Activated naive CD8-positive, alpha-beta T cell treated with anti-CD3 and anti-CD28 coated beads, Interleukin-2, amount 50 U/mL, for 24 hours (primary cell): ENCODE results near the gene USP13.

Experiments
- ATAC-seq: fragments of 150-1000 bp; cut with Tn5 transposase; one replicate; pipeline ENCODE4 v1.10.0; 2021
- DNase-seq: peaks from one replicate; pipeline ENCODE4 v3.0.0; 2021
- H3K27ac Mint-ChIP-seq: one replicate; pipeline ENCODE4 v1.8.0; 2021; ENCODE audit warnings: mild to moderate bottlenecking, mixed read lengths
- H3K27me3 Mint-ChIP-seq: one replicate; pipeline ENCODE4 v1.8.0; 2021; ENCODE audit warnings: mixed read lengths
- H3K36me3 Mint-ChIP-seq: one replicate; pipeline ENCODE4 v1.8.0; 2021; ENCODE audit warnings: low read depth, mixed read lengths
- H3K4me1 Mint-ChIP-seq: one replicate; pipeline ENCODE4 v1.8.0; 2021; ENCODE audit warnings: mixed read lengths
- H3K4me3 Mint-ChIP-seq: one replicate; pipeline ENCODE4 v1.8.0; 2021; ENCODE audit warnings: mild to moderate bottlenecking, moderate library complexity, mixed read lengths
- H3K9me3 Mint-ChIP-seq: one replicate; pipeline ENCODE4 v1.8.0; 2021; ENCODE audit warnings: mixed read lengths

The USP13 gene

GRCh38 chr3:179797192-179797591 is 144.4 kb downstream of the USP13 start:
- no peak overlapping the region for H3K4me3 Mint-ChIP-seq
- H3K9me3 Mint-ChIP-seq: no peaks in the 10 kb centered on the region
- no peaks in the 10 kb centered on the region for H3K36me3 Mint-ChIP-seq
- peaks cover 2% of the 10 kb centered on the region for H3K4me1 Mint-ChIP-seq
- ATAC-seq: no peak
- peaks cover 3% of the 10 kb centered on the region for H3K27me3 Mint-ChIP-seq
- DNase-seq: no peak
- no peak overlapping the region for H3K27ac Mint-ChIP-seq

DNA sequence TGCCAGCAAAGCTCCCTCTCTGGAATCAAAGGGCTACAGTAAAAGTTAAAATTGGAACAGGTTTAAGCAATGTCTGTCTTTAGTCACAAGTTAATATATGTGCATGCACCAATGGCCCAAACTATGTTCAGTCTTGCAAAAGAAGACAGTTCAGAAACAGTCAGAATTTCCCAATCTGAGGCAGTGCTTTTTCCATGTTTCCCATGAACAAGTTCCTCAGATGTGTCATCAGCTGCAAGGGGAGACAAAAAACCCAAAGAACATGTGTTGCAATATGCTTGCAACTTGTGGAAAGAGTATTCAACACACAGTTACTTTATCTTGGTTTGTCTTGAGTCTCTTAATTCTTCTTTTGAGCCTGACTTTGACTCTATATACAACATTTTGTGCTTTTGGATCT is 148.4 kb downstream of the USP13 start:
- DNase-seq (no peak), ATAC-seq (no peak)
- H3K9me3 Mint-ChIP-seq: no peaks in the 10 kb centered on the region
- no peaks in the 10 kb centered on the region for H3K36me3 Mint-ChIP-seq
- no peak overlapping the region for H3K27ac Mint-ChIP-seq
- peaks cover 10% of the 10 kb centered on the region for H3K27me3 Mint-ChIP-seq
- H3K4me3 Mint-ChIP-seq: no peak overlapping the region
- no peaks in the 10 kb centered on the region for H3K4me1 Mint-ChIP-seq

DNA sequence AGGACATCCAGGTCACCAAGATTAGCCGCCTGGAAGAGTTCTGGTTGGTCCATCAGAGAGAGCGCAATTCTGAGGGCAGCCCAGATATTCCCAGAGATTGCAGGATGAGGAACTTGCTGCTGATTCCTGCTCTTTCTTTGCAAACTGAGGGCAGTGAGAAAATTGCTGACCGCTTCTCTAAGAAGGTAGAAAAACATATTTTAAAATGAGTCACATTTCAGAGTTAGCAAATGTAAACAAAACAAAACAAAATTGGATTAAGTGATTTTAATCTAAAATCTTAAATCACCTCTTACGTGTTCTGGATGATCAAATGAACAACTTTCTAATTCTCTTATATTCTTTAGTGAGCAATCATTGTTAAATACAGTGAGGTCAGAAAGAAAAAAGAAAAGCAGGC is 149.0 kb downstream of the USP13 start:
- DNase-seq (no peak), ATAC-seq (no peak)
- H3K27me3 Mint-ChIP-seq: peaks cover 10% of the 10 kb centered on the region
- H3K4me1 Mint-ChIP-seq: no peaks in the 10 kb centered on the region
- H3K27ac Mint-ChIP-seq: no peak overlapping the region
- H3K9me3 Mint-ChIP-seq: no peaks in the 10 kb centered on the region
- no peaks in the 10 kb centered on the region for H3K36me3 Mint-ChIP-seq
- H3K4me3 Mint-ChIP-seq: no peak overlapping the region

DNA sequence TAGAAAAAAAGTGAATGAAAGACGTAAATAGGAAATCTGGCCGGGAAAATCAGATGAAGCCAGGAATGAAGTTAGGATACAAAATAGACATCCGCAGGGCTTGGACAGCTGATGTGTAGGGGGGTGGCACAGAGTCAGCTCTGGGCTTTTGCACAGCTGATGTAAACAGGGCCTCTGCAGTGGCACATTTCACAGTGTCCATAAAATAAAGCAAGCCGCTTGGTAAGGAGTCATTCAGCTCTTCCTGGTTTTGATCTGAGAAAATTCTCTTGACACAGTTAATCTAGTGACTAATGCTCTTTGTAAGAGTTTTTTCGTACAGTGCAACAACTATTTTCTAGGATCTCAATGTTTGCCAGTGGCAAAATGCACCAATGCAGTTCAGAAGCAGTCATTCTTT is 153.3 kb downstream of the USP13 start:
- no peaks in the 10 kb centered on the region for H3K36me3 Mint-ChIP-seq
- no peak for DNase-seq
- no peaks in the 10 kb centered on the region for H3K4me1 Mint-ChIP-seq
- no peak overlapping the region for H3K4me3 Mint-ChIP-seq
- ATAC-seq: no peak
- H3K27me3 Mint-ChIP-seq: peaks cover 10% of the 10 kb centered on the region
- no peaks in the 10 kb centered on the region for H3K9me3 Mint-ChIP-seq
- no peak overlapping the region for H3K27ac Mint-ChIP-seq

DNA sequence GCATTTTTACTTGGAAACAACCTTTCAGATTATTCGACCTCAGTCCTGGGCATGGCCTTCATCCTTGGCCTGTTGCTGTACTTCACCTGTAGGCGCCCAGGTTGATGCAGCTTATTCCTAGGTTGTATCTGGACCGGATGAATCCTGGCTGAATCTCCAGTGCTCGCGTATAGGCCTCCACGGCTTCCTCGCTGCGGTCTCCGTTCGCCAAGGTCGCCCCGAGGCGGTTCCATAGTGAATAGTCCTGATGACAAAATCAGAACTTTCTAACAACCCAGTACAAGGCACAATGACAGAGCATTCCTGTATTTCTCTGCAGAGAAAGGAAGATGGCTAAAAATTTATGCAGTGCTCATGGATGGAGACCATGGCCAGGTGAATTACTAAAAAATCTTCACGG is 154.7 kb downstream of the USP13 start:
- Mint-ChIP-seq H3K4me3 (no peak overlapping the region), H3K27me3 (peaks cover 7% of the 10 kb centered on the region), H3K27ac (no peak overlapping the region), H3K4me1 (peaks cover 2% of the 10 kb centered on the region), H3K9me3 (no peaks in the 10 kb centered on the region), H3K36me3 (no peaks in the 10 kb centered on the region)
- ATAC-seq (no peak), DNase-seq (no peak)

GRCh38 chr3:179809639-179810038 is 156.8 kb downstream of the USP13 start:
- H3K27ac Mint-ChIP-seq: no peak overlapping the region
- DNase-seq (no peak), ATAC-seq (no peak)
- H3K4me3 Mint-ChIP-seq: no peak overlapping the region
- no peaks in the 10 kb centered on the region for H3K9me3 Mint-ChIP-seq
- no peaks in the 10 kb centered on the region for H3K36me3 Mint-ChIP-seq
- H3K4me1 Mint-ChIP-seq: peaks cover 2% of the 10 kb centered on the region
- H3K27me3 Mint-ChIP-seq: peaks cover 2% of the 10 kb centered on the region

DNA sequence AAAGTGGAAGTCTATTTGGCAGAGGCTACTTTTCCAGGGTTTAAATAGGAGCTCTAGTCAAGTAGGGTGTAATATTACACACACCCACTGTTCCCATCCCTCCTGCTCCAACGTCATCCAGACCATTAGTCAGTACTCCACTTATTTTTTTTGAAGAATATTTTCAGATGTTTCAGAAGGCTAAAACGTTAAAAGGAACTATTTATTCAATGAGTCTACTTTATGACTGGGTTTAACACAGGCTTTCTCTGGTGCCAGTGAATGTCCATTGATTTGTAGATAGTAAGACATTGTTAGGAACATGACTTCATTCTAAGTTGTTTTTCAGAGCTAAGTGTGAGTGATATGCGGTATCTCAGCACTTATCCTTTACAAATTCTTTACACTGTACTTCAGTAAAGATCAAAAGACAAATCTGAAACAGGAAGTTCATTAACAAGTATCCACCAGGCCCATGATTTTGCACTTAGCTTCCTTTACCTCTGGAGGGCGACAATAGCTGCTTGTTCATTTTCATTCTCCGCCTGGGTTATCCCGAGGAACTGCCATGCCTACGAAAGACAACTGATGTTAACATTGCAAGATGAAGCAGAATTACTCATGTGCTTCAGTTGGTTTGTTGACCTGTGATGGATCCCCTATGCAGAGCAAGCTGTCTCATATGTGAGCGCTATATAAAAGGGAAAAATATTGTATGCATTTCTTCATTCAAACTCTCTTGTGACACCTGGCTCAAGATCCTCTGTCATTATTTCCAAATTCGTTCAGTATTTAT is 158.7 kb downstream of the USP13 start:
- DNase-seq: peak; percentile 4
- H3K36me3 Mint-ChIP-seq: no peaks in the 10 kb centered on the region
- no peaks in the 10 kb centered on the region for H3K27me3 Mint-ChIP-seq
- peaks cover 2% of the 10 kb centered on the region for H3K4me1 Mint-ChIP-seq
- H3K27ac Mint-ChIP-seq: no peak overlapping the region
- no peak overlapping the region for H3K4me3 Mint-ChIP-seq
- no peaks in the 10 kb centered on the region for H3K9me3 Mint-ChIP-seq
- ATAC-seq: peak; percentile 49

- peaks cover 2% of the 10 kb centered on the region for H3K4me1 Mint-ChIP-seq
- H3K9me3 Mint-ChIP-seq: no peaks in the 10 kb centered on the region
- no peak overlapping the region for H3K4me3 Mint-ChIP-seq
Measured at GRCh38 chr3:179812096-179812382, 159.2 kb downstream of the USP13 start.

DNA sequence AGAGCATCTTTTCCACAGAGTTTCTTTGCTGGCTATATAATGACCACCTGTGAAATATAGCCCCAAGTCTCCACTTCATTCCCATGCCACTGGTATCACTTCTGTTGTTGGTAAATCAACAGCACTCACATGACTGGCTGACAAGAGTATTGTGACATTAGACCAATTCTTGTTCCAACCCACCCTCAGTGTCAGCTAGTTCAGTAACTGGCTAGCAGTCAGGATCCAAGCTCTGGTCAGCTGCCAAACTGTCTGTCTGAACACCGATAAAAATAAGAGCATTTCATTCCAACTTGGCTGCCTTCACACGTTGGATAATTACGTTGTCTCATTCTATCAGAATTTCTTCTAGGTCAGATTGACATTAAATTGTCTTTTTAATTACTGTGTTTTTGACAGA is 166.5 kb downstream of the USP13 start:
- no peaks in the 10 kb centered on the region for H3K36me3 Mint-ChIP-seq

More at GRCh38 chr3:179812096-179812382, 159.2 kb downstream of the USP13 start:
- Mint-ChIP-seq H3K36me3 (no peaks in the 10 kb centered on the region), H3K27ac (no peak overlapping the region), H3K27me3 (no peaks in the 10 kb centered on the region)
- no peak for ATAC-seq
- no peak for DNase-seq

DNA sequence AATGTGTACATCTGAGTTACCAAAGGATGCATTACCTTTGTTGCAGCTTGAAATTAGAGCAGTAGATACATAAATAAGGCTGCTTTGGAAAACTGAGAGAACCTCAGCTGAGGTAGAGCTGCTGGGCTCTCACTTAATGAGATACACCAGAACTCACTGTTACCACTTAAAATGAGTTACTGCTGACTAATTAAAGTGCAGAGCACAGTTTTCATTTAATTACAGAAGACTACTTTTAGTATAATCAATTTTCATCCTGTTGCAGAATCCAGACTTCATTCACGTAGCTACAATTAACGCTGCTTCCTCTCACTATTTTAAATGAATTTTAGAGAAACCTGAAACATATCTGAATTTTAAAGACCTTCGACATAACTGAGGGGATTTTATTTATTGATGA is 169.5 kb downstream of the USP13 start:
- H3K27ac Mint-ChIP-seq: no peak overlapping the region
- H3K27me3 Mint-ChIP-seq: peaks cover 10% of the 10 kb centered on the region
- no peaks in the 10 kb centered on the region for H3K36me3 Mint-ChIP-seq
- ATAC-seq (no peak), DNase-seq (no peak)
- no peaks in the 10 kb centered on the region for H3K9me3 Mint-ChIP-seq
- no peak overlapping the region for H3K4me3 Mint-ChIP-seq
- H3K4me1 Mint-ChIP-seq: no peaks in the 10 kb centered on the region

More for the DNA sequence above, 166.5 kb downstream of the USP13 start:
- Mint-ChIP-seq H3K9me3 (no peaks in the 10 kb centered on the region), H3K4me3 (no peak overlapping the region), H3K27ac (no peak overlapping the region), H3K4me1 (no peaks in the 10 kb centered on the region), H3K27me3 (peaks cover 8% of the 10 kb centered on the region)
- DNase-seq (no peak), ATAC-seq (no peak)

- ATAC-seq (no peak), DNase-seq (no peak)
- H3K27me3 Mint-ChIP-seq: peaks cover 9% of the 10 kb centered on the region
- H3K9me3 Mint-ChIP-seq: no peaks in the 10 kb centered on the region
- no peak overlapping the region for H3K27ac Mint-ChIP-seq
- no peak overlapping the region for H3K4me3 Mint-ChIP-seq
- H3K4me1 Mint-ChIP-seq: no peaks in the 10 kb centered on the region
- no peaks in the 10 kb centered on the region for H3K36me3 Mint-ChIP-seq
Measured at GRCh38 chr3:179825527-179826246, 172.8 kb downstream of the USP13 start.

DNA sequence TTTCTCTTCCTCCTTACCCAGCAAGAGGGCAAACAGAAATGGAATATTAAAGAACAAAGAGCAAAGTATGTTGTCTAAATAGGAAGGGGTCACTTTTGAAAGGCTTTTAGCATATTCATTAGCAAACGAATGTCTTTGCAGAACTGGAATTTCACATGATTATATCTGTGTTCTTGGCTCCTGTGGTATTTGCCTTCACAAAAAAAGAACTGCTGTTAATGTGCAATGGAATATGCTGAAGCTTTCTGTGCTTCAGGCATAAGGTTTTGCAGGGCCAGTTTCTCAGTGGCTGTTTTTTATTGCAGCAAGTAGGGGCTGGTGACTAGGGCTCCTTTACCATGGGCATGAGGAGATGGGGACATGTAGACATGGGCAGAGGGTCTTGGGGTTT is 173.4 kb downstream of the USP13 start:
- no peak overlapping the region for H3K4me3 Mint-ChIP-seq
- H3K36me3 Mint-ChIP-seq: no peaks in the 10 kb centered on the region
- DNase-seq (no peak), ATAC-seq (no peak)
- H3K9me3 Mint-ChIP-seq: no peaks in the 10 kb centered on the region
- H3K27me3 Mint-ChIP-seq: peaks cover 8% of the 10 kb centered on the region
- no peak overlapping the region for H3K27ac Mint-ChIP-seq
- H3K4me1 Mint-ChIP-seq: no peaks in the 10 kb centered on the region

GRCh38 chr3:179828738-179829137 is 175.9 kb downstream of the USP13 start:
- H3K4me3 Mint-ChIP-seq: no peak overlapping the region
- ATAC-seq: no peak
- peaks cover 10% of the 10 kb centered on the region for H3K27me3 Mint-ChIP-seq
- H3K4me1 Mint-ChIP-seq: no peaks in the 10 kb centered on the region
- no peaks in the 10 kb centered on the region for H3K36me3 Mint-ChIP-seq
- DNase-seq: no peak
- H3K9me3 Mint-ChIP-seq: no peaks in the 10 kb centered on the region
- H3K27ac Mint-ChIP-seq: no peak overlapping the region

GRCh38 chr3:179829401-179829800 is 176.6 kb downstream of the USP13 start:
- no peaks in the 10 kb centered on the region for H3K9me3 Mint-ChIP-seq
- DNase-seq (no peak), ATAC-seq (no peak)
- peaks cover 10% of the 10 kb centered on the region for H3K27me3 Mint-ChIP-seq
- H3K27ac Mint-ChIP-seq: no peak overlapping the region
- no peaks in the 10 kb centered on the region for H3K36me3 Mint-ChIP-seq
- no peaks in the 10 kb centered on the region for H3K4me1 Mint-ChIP-seq
- no peak overlapping the region for H3K4me3 Mint-ChIP-seq

DNA sequence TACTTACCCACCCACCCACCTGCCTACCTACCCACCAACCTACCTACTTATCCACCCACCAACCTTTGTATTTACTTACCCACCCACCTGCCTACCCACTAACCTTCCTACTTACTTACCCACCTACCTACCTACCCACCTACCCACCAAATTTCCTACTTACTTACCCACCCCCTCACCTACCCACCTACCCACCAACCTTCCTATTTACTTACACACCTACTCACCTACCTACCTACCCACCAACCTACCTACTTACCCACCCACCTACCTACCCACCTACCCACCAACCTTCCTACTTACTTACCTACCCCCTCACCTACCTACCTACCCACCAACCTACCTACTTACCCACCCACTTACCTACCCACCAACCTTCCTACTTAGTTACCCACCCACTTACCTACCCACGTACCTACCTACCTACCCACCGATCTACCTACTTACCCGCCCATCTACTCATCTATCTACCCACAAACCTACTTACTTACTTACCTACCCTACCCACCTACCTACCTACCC is 179.6 kb downstream of the USP13 start:
- Mint-ChIP-seq H3K9me3 (no peaks in the 10 kb centered on the region), H3K27me3 (peaks cover 8% of the 10 kb centered on the region), H3K27ac (no peak overlapping the region), H3K36me3 (no peaks in the 10 kb centered on the region), H3K4me1 (no peaks in the 10 kb centered on the region), H3K4me3 (no peak overlapping the region)
- ATAC-seq (no peak), DNase-seq (no peak)
